Measurements from ENCODE around the gene CALML5. TPM values are rescaled to one million over a fixed set of nuclear protein-coding genes. Genes with fewer than 3 reads are reported as not detected.

Gene CALML5
- total RNA-seq, 1 experiment from 2014 or later = not detected

GRCh38 chr10:5508786-5509185 lies 9.4 kb upstream of the CALML5 start:
- intact Hi-C loops (cut with micrococcal nuclease) = no loop called here
- no peak overlapping the region for H3K9ac ChIP-seq (ENCODE audit: low read length)
- no peaks in the 10 kb centered on the region for H3K4me1 ChIP-seq (ENCODE audit: control insufficient read depth in 1 of 2, insufficient read depth in 2 of 2, low read length in 2 of 2)
- RAD21 ChIA-PET (ENCODE audit: low non-redundant PET in 1 of 2, low total read pairs in 2 of 2, uncharacterized antibody in 2 of 2, unreplicated experiment in 2 of 2) = no interaction called here
- ATAC-seq (no peak), DNase-seq (ENCODE audit: low read depth, low spot score) (no peak)
- no peaks in the 10 kb centered on the region for H4K20me1 ChIP-seq (ENCODE audit: insufficient read depth)
- no peak for TF ChIP-seq EZH2 (IDR thresholded peaks at IDR 0.05)
- no peak for TF ChIP-seq ATF3 (IDR thresholded peaks at IDR 0.05)
- TF ChIP-seq CBX3 (IDR thresholded peaks at IDR 0.05; ENCODE audit: low read depth) = no peak
- TF ChIP-seq RAD21 (IDR thresholded peaks at IDR 0.05; ENCODE audit: low read depth) = no peak
- TF ChIP-seq ELF1 (IDR thresholded peaks at IDR 0.05; ENCODE audit: borderline replicate concordance, low read depth) = no peak
- no peak for TF ChIP-seq CTCF (IDR thresholded peaks at IDR 0.05 in 2 of 3, conservative IDR thresholded peaks at IDR 0.05 in 1 of 3; ENCODE audit: borderline replicate concordance in 1 of 3, insufficient read depth in 1 of 3, low read depth in 2 of 3, low read length in 2 of 3)
- no peak for TF ChIP-seq JUND (IDR thresholded peaks at IDR 0.05)
- TF ChIP-seq EGR1 (IDR thresholded peaks at IDR 0.05; ENCODE audit: low read depth) = no peak
- no peak for TF ChIP-seq ZFX (IDR thresholded peaks at IDR 0.05)
- no peak overlapping the region for H3K4me2 ChIP-seq (ENCODE audit: low read length)
- no peak overlapping the region for H3K4me3 ChIP-seq (replicated peaks in 1 of 2; ENCODE audit: low read depth in 1 of 2, low read length in 2 of 2)
- CTCF ChIA-PET = no interaction called here
- peaks cover 9% of the 10 kb centered on the region; the same call in 1 of the 2 replicates for H3K27me3 ChIP-seq (ENCODE audit: insufficient read depth, low read length)
- H3K36me3 ChIP-seq (ENCODE audit: control insufficient read depth in 1 of 2, insufficient read depth in 2 of 2, low read length in 2 of 2) = no peaks in the 10 kb centered on the region
- H3K27ac ChIP-seq (ENCODE audit: low read depth, low read length) = no peak overlapping the region
- H3K79me2 ChIP-seq (ENCODE audit: insufficient read depth, low read length) = no peaks in the 10 kb centered on the region
- H3K9me2 ChIP-seq (ENCODE audit: insufficient read depth) = no peaks in the 10 kb centered on the region
- H3K9me3 ChIP-seq (ENCODE audit: control insufficient read depth in 1 of 2, insufficient read depth in 1 of 2, low read depth in 1 of 2, low read length in 2 of 2) = no peaks in the 10 kb centered on the region
- BruUV-seq (replicated peaks) = no TSS peak
- H2AFZ ChIP-seq (ENCODE audit: low read depth, low read length, poor library complexity, severe bottlenecking) = no peak overlapping the region
- POLR2A ChIA-PET = no interaction called here

GRCh38 chr10:5508161-5508604 lies 8.8 kb upstream of the CALML5 start:
- H4K20me1 ChIP-seq (ENCODE audit: insufficient read depth) = no peaks in the 10 kb centered on the region
- no peaks in the 10 kb centered on the region for H3K36me3 ChIP-seq (ENCODE audit: control insufficient read depth in 1 of 2, insufficient read depth in 2 of 2, low read length in 2 of 2)
- no peak for ATAC-seq
- ChIA-PET CTCF (no interaction called here), POLR2A (no interaction called here), RAD21 (ENCODE audit: low non-redundant PET in 1 of 2, low total read pairs in 2 of 2, uncharacterized antibody in 2 of 2, unreplicated experiment in 2 of 2) (no interaction called here)
- no peaks in the 10 kb centered on the region for H3K9me3 ChIP-seq (ENCODE audit: control insufficient read depth in 1 of 2, insufficient read depth in 1 of 2, low read depth in 1 of 2, low read length in 2 of 2)
- H3K79me2 ChIP-seq (ENCODE audit: insufficient read depth, low read length) = no peaks in the 10 kb centered on the region
- H3K4me1 ChIP-seq (ENCODE audit: control insufficient read depth in 1 of 2, insufficient read depth in 2 of 2, low read length in 2 of 2) = peaks cover 0 to 3% of the 10 kb centered on the region in 2 experiments; a peak in 1 of 4 replicates
- H3K27ac ChIP-seq (ENCODE audit: low read depth, low read length) = no peak overlapping the region
- H3K4me2 ChIP-seq (ENCODE audit: low read length) = no peak overlapping the region
- peaks cover 9% of the 10 kb centered on the region; the same call in 1 of the 2 replicates for H3K27me3 ChIP-seq (ENCODE audit: insufficient read depth, low read length)
- H3K9me2 ChIP-seq (ENCODE audit: insufficient read depth) = no peaks in the 10 kb centered on the region
- intact Hi-C loops (cut with micrococcal nuclease) = no loop called here
- no TSS peak for BruUV-seq (replicated peaks)
- no peak overlapping the region for H2AFZ ChIP-seq (ENCODE audit: low read depth, low read length, poor library complexity, severe bottlenecking)
- no peak for DNase-seq (ENCODE audit: low read depth, low spot score)
- H3K9ac ChIP-seq (ENCODE audit: low read length) = no peak overlapping the region
- no peak overlapping the region for H3K4me3 ChIP-seq (replicated peaks in 1 of 2; ENCODE audit: low read depth in 1 of 2, low read length in 2 of 2)
- no peak for TF ChIP-seq REST (IDR thresholded peaks at IDR 0.05; ENCODE audit: low read depth)
- TF ChIP-seq CTCF (IDR thresholded peaks at IDR 0.05 in 2 of 3, conservative IDR thresholded peaks at IDR 0.05 in 1 of 3; ENCODE audit: borderline replicate concordance in 1 of 3, insufficient read depth in 1 of 3, low read depth in 2 of 3, low read length in 2 of 3) = no peak
- TF ChIP-seq MAX (IDR thresholded peaks at IDR 0.05) = no peak
- TF ChIP-seq ZFX (IDR thresholded peaks at IDR 0.05) = no peak
- no peak for TF ChIP-seq EZH2phosphoT487 (IDR thresholded peaks at IDR 0.05; ENCODE audit: borderline replicate concordance)
- no peak for TF ChIP-seq JUND (IDR thresholded peaks at IDR 0.05)

All from HCT116 (cell line).